CD4-positive, alpha-beta T cell treated with Interleukin-15 for 1 hour (primary cell): ENCODE measurements around the gene HLCS.

Experiments used
- DNase-seq: peaks from one replicate; pipeline ENCODE4 v3.0.0-alpha.2; 2020

The HLCS gene

GRCh38 chr21:36803816-36804439 is 162.5 kb downstream of the HLCS start:
- no peak for DNase-seq

GRCh38 chr21:36803051-36803645 is 163.3 kb downstream of the HLCS start:
- no peak for DNase-seq

GRCh38 chr21:36800734-36801133 is 165.7 kb downstream of the HLCS start:
- DNase-seq, result no peak

- DNase-seq, result no peak
These were observed 166.6 kb downstream of the HLCS start for GRCh38 chr21:36799869-36800268.

GRCh38 chr21:36798491-36798890 is 168.0 kb downstream of the HLCS start:
- no peak for DNase-seq

- no peak for DNase-seq
These were observed 170.4 kb downstream of the HLCS start for GRCh38 chr21:36796070-36796469.

- DNase-seq, result no peak
These were observed 173.9 kb downstream of the HLCS start for GRCh38 chr21:36792505-36792967.

GRCh38 chr21:36791695-36792470 is 174.6 kb downstream of the HLCS start:
- no peak for DNase-seq

- no peak for DNase-seq
These were observed 175.3 kb downstream of the HLCS start for GRCh38 chr21:36791180-36791579.

GRCh38 chr21:36790616-36791015 is 175.9 kb downstream of the HLCS start:
- DNase-seq, result no peak

- no peak for DNase-seq
These were observed 178.3 kb downstream of the HLCS start for GRCh38 chr21:36788120-36788638.

GRCh38 chr21:36786186-36786585 is 180.3 kb downstream of the HLCS start:
- DNase-seq, result no peak

- DNase-seq, result no peak
These were observed 180.9 kb downstream of the HLCS start for GRCh38 chr21:36785615-36786014.

- DNase-seq, result no peak
These were observed 181.5 kb downstream of the HLCS start for GRCh38 chr21:36784947-36785346.

- DNase-seq, result no peak
These were observed 182.7 kb downstream of the HLCS start for GRCh38 chr21:36783612-36784374.

- no peak for DNase-seq
These were observed 185.6 kb downstream of the HLCS start for GRCh38 chr21:36780861-36781260.

GRCh38 chr21:36776981-36777617 is 189.4 kb downstream of the HLCS start:
- DNase-seq, result no peak

- DNase-seq, result no peak
These were observed 192.5 kb downstream of the HLCS start for GRCh38 chr21:36773995-36774394.

- DNase-seq, result no peak
These were observed 193.4 kb downstream of the HLCS start for GRCh38 chr21:36773117-36773516.

- no peak for DNase-seq
These were observed 197.2 kb downstream of the HLCS start for GRCh38 chr21:36769051-36769839.

- no peak for DNase-seq
These were observed 198.0 kb downstream of the HLCS start for GRCh38 chr21:36768496-36768895.

GRCh38 chr21:36767096-36767495 is 199.4 kb downstream of the HLCS start:
- DNase-seq, result no peak
